Fibroblast of upper back skin (primary cell): ENCODE measurements around the gene COL4A5.
"Not testable (repeated sequence)": the region's sequence is repeated elsewhere in the genome, so short reads cannot be mapped to it uniquely, and the experiment has no call there.

Source experiments
- DNase-seq: peaks from one replicate; pipeline ENCODE4 v3.0.0-alpha.2; 2013

Gene COL4A5

GRCh38 chrX:108456971-108457477, 17.4 kb downstream of the COL4A5 start:
- no peak for DNase-seq

GRCh38 chrX:108464604-108465003, 25.0 kb downstream of the COL4A5 start:
- DNase-seq: peak; percentile 22

GRCh38 chrX:108468486-108468885, 28.8 kb downstream of the COL4A5 start:
- peak; percentile 73 for DNase-seq

- no peak for DNase-seq
Observed at GRCh38 chrX:108473979-108474378, 34.3 kb downstream of the COL4A5 start.

GRCh38 chrX:108481528-108481927, 41.9 kb downstream of the COL4A5 start:
- not testable (repeated sequence) for DNase-seq

- no peak for DNase-seq
Observed at GRCh38 chrX:108484251-108484650, 44.6 kb downstream of the COL4A5 start.

- no peak for DNase-seq
Observed at GRCh38 chrX:108485960-108486359, 46.3 kb downstream of the COL4A5 start.

GRCh38 chrX:108494406-108495090, 54.9 kb downstream of the COL4A5 start:
- peak; percentile 13 for DNase-seq

- DNase-seq: peak; percentile 44
Observed at GRCh38 chrX:108511721-108512120, 72.1 kb downstream of the COL4A5 start.

GRCh38 chrX:108516184-108516583, 76.5 kb downstream of the COL4A5 start:
- peak; percentile 68 for DNase-seq

GRCh38 chrX:108527724-108528123, 88.1 kb downstream of the COL4A5 start:
- DNase-seq: no peak

- DNase-seq: peak; percentile 26
Observed at GRCh38 chrX:108537005-108537404, 97.4 kb downstream of the COL4A5 start.

GRCh38 chrX:108541286-108541685, 101.6 kb downstream of the COL4A5 start:
- DNase-seq: peak; percentile 1

- no peak for DNase-seq
Observed at GRCh38 chrX:108557580-108557979, 117.9 kb downstream of the COL4A5 start.

- no peak for DNase-seq
Observed at GRCh38 chrX:108558217-108558616, 118.6 kb downstream of the COL4A5 start.

GRCh38 chrX:108573136-108573535, 133.5 kb downstream of the COL4A5 start:
- DNase-seq: no peak

- no peak for DNase-seq
Observed at GRCh38 chrX:108582151-108582550, 142.5 kb downstream of the COL4A5 start.

GRCh38 chrX:108584617-108585211, 145.1 kb downstream of the COL4A5 start:
- DNase-seq: no peak

GRCh38 chrX:108590496-108590895, 150.9 kb downstream of the COL4A5 start:
- no peak for DNase-seq

- DNase-seq: no peak
Observed at GRCh38 chrX:108601276-108601675, 161.6 kb downstream of the COL4A5 start.

GRCh38 chrX:108610141-108610540, 170.5 kb downstream of the COL4A5 start:
- DNase-seq: no peak

GRCh38 chrX:108614616-108615015, 175.0 kb downstream of the COL4A5 start:
- no peak for DNase-seq

- no peak for DNase-seq
Observed at GRCh38 chrX:108640817-108641216, 201.2 kb downstream of the COL4A5 start.

GRCh38 chrX:108641589-108642272, 202.1 kb downstream of the COL4A5 start:
- no peak for DNase-seq
